ENCODE data around the gene SBNO2. TPM values are rescaled to one million over a fixed set of nuclear protein-coding genes. Genes with fewer than 3 reads are reported as not detected.

The SBNO2 gene
- polyA plus RNA-seq, 1 of the 3 experiments (the other 2 are of a cell fraction), result 18.3 TPM

- Histone ChIP-seq H3K9me2 (no peaks in the 10 kb centered on the region), H3K27me3 (ENCODE audit: insufficient read depth) (no peaks in the 10 kb centered on the region), H3K4me2 (no peak overlapping the region), H3K27ac (ENCODE audit: low read depth in 2 of 2, low read length in 1 of 2) (no peak overlapping the region; a peak in 1 of 4 replicates), H3K79me2 (ENCODE audit: insufficient read depth) (peaks cover 14% of the 10 kb centered on the region; the same call in 1 of the 2 replicates), H3K4me1 (ENCODE audit: control insufficient read depth in 1 of 2, insufficient read depth in 2 of 2, low read depth in 1 of 2, low read length in 1 of 2) (peaks cover 5 to 20% of the 10 kb centered on the region in 2 experiments; a peak in 2 of 4 replicates), H3K4me3 (ENCODE audit: low read depth in 2 of 2, low read length in 1 of 2) (no peak overlapping the region), H3K9ac (no peak overlapping the region), H3K36me3 (replicated peaks in 1 of 2; ENCODE audit: control insufficient read depth in 1 of 2, insufficient read depth in 2 of 2, low read length in 1 of 2) (peaks cover 0 to 38% of the 10 kb centered on the region in 2 experiments), H4K20me1 (ENCODE audit: insufficient read depth) (peaks cover 19% of the 10 kb centered on the region; the same call in 1 of the 2 replicates), H2AFZ (ENCODE audit: low read depth) (no peak overlapping the region), H3F3A (replicated peaks; ENCODE audit: insufficient read depth) (peaks cover 14% of the 10 kb centered on the region), H3K9me3 (no peaks in the 10 kb centered on the region)
- POLR2A ChIA-PET, result no interaction called here
- CTCF ChIA-PET, result interaction anchor here (1.2 kb wide), 1 partner anchor 85 kb away, joined by 5 read pairs; no protein-coding TSS in a partner anchor
- TF ChIP-seq MEF2A (IDR thresholded peaks at IDR 0.05; ENCODE audit: borderline replicate concordance, low read depth) (no peak), NRF1 (IDR thresholded peaks at IDR 0.05; ENCODE audit: low read depth, low read length) (no peak), FOSL2 (IDR thresholded peaks at IDR 0.05; ENCODE audit: borderline replicate concordance, low read depth) (no peak), USF1 (IDR thresholded peaks at IDR 0.05; ENCODE audit: borderline replicate concordance, low read depth) (no peak), MAX (IDR thresholded peaks at IDR 0.05; ENCODE audit: low read depth) (no peak), IRF3 (IDR thresholded peaks at IDR 0.05; ENCODE audit: low read depth, low read length) (no peak), ZBTB33 (IDR thresholded peaks at IDR 0.05; ENCODE audit: borderline replicate concordance, low read depth) (no peak), EZH2phosphoT487 (IDR thresholded peaks at IDR 0.05; ENCODE audit: borderline replicate concordance, low read depth) (no peak), NFIC (IDR thresholded peaks at IDR 0.05; ENCODE audit: borderline replicate concordance) (no peak), PBX3 (IDR thresholded peaks at IDR 0.05) (no peak), RFX5 (IDR thresholded peaks at IDR 0.05; ENCODE audit: low read length) (no peak), EP300 (IDR thresholded peaks at IDR 0.05; ENCODE audit: borderline replicate concordance in 1 of 2, low read depth in 1 of 2, low read length in 1 of 2) (no peak), RAD21 (IDR thresholded peaks at IDR 0.05; ENCODE audit: low read length) (no peak), FOXJ3 (CRISPR knock-in tag; IDR thresholded peaks at IDR 0.05) (no peak), SIN3A (IDR thresholded peaks at IDR 0.05; ENCODE audit: borderline replicate concordance, low read depth, low read length) (no peak), YY1 (IDR thresholded peaks at IDR 0.05; ENCODE audit: low read depth) (no peak), FOXM1 (IDR thresholded peaks at IDR 0.05; ENCODE audit: low read depth) (no peak)
- 96% methylated on average over 17 of the region's 54 CpGs for WGBS (ENCODE audit: low lambda C conversion rate)
- DNase-seq, result no peak
These were observed 64.1 kb downstream of the SBNO2 start for GRCh38 chr19:1109697-1110671.

All from SK-N-SH (cell line).